Measurements from ENCODE around the gene GATD1. TPM values are rescaled to one million over a fixed set of nuclear protein-coding genes. Genes with fewer than 3 reads are reported as not detected.
A peak's percentile ranks its signal among the peaks of the same experiment; 100 is the strongest.

The GATD1 gene
- total and polyA plus RNA-seq, 9 of the 15 experiments (the other 6 are each of a cell fraction or from before 2014, with no cell fraction given), result 2.8 to 144 (median 36.9) TPM

GRCh38 chr11:726278-727220 is 50.7 kb downstream of the GATD1 start (continued):
- TF ChIP-seq SPI1 (IDR thresholded peaks at IDR 0.05; ENCODE audit: borderline replicate concordance, low read depth, low read length) (peak; percentile 71; the same call in 1 of the 2 replicates), MEF2A (IDR thresholded peaks at IDR 0.05; ENCODE audit: control insufficient read depth, low read depth, low read length) (no peak), MTA2 (IDR thresholded peaks at IDR 0.05; ENCODE audit: low read depth) (no peak), SREBF1 (IDR thresholded peaks at IDR 0.05; ENCODE audit: borderline replicate concordance, low read depth, low read length) (no peak), TAF15 (IDR thresholded peaks at IDR 0.05; ENCODE audit: low read depth, low read length) (no peak), CHD2 (IDR thresholded peaks at IDR 0.05; ENCODE audit: low read depth, low read length) (no peak), RBBP5 (IDR thresholded peaks at IDR 0.05; ENCODE audit: borderline replicate concordance, insufficient read depth, low read length, poor library complexity, severe bottlenecking) (peak; percentile 47), CHD7 (IDR thresholded peaks at IDR 0.05; ENCODE audit: low read depth, low read length) (no peak), POLR2B (IDR thresholded peaks at IDR 0.05; ENCODE audit: low read depth, partially characterized antibody) (no peak)
- TF ChIP-seq, protein P1, sequence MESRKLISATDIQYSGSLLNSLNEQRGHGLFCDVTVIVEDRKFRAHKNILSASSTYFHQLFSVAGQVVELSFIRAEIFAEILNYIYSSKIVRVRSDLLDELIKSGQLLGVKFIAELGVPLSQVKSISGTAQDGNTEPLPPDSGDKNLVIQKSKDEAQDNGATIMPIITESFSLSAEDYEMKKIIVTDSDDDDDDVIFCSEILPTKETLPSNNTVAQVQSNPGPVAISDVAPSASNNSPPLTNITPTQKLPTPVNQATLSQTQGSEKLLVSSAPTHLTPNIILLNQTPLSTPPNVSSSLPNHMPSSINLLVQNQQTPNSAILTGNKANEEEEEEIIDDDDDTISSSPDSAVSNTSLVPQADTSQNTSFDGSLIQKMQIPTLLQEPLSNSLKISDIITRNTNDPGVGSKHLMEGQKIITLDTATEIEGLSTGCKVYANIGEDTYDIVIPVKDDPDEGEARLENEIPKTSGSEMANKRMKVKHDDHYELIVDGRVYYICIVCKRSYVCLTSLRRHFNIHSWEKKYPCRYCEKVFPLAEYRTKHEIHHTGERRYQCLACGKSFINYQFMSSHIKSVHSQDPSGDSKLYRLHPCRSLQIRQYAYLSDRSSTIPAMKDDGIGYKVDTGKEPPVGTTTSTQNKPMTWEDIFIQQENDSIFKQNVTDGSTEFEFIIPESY (CRISPR knock-in tag; IDR thresholded peaks at IDR 0.05), result no peak

Data from K562 (cell line).